Suppressor macrophage (primary cell): ENCODE results near the gene PTCH1.

ENCODE experiments used
- DNase-seq, 4 experiments: peaks; one replicate each; pipeline ENCODE4 v3.0.0-alpha.2; 2020 to 2022

The PTCH1 gene

DNA sequence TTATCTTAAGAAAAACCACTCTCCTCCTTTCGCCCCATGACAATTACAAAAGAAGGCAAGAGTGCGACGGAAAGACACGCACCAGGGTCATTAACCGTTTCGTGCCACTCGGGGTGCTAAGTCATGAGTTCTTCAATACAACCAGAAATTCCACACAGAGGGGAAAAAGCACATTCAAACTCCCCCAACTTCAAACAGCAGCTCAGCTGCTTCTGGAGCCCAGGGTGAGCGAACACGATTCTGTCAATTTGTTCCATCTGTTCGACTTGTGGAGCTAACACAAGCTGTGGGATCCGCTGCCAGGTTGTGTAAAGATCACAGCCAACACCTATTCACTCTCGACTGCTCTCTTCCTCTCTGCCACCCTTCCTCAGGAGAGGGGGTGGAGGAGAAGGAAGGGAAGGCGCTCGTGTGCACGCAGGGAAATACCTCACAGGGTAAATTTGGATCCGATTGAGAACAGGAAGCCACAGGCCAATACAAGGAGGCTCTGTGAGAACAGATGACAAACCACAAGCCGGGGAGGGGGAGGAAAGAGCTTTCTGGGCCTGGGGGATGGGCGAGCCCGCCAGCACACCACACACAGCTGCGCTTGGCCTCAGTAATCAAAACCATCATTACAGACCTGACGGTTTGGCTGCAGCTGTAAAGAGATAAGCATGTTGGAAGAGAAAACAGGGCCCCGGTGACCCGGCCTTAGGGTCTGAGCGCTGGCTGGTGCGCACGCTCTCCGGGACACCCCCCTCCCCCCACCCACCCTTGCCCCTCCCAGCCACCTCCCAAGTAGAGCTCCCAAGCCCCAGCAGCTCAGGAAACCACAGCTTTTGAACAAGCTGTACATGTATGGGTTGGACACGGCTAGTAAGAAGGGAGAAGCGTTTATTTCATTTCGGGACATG lies 54.3 kb downstream of the PTCH1 start:
- peak; percentile 23 to 55 (median 44) for DNase-seq

DNA sequence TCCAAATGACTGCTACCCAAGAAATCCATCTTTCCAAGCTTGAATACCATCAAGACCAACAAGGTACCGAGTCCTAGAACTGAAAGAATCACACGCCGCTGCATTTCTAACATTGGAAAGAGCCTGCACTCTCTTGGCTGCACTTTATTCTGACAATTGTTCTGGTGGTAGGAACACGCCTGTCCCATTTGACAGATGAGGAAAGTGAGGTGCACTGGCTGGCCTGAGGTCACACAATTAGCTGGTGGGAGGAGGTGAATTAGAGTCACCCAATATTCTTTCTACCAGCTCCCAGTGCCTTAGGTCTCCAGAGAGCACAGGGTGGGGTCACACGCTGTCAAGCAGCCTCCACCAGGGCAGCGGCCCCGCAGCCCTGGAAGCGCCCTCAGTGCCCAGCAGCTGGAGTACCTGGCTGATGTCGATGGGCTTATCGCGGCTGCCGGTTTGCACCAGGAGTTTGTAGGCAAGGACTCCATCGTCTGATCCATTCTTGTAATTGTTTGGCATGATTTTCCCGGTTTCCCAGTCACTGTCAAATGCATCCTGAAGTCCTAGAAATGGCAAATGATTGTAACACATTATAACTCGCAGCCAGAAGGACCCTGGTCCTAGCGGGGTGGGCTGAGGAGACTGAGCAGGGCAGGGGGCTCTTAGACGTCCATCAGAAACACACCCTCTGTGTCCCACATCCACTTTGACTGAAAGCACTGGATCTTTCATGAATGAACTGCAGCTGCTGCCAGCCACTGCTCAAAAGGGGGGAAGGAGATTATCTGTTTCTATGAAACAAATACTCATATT lies 55.1 kb downstream of the PTCH1 start:
- DNase-seq = no peak

DNA sequence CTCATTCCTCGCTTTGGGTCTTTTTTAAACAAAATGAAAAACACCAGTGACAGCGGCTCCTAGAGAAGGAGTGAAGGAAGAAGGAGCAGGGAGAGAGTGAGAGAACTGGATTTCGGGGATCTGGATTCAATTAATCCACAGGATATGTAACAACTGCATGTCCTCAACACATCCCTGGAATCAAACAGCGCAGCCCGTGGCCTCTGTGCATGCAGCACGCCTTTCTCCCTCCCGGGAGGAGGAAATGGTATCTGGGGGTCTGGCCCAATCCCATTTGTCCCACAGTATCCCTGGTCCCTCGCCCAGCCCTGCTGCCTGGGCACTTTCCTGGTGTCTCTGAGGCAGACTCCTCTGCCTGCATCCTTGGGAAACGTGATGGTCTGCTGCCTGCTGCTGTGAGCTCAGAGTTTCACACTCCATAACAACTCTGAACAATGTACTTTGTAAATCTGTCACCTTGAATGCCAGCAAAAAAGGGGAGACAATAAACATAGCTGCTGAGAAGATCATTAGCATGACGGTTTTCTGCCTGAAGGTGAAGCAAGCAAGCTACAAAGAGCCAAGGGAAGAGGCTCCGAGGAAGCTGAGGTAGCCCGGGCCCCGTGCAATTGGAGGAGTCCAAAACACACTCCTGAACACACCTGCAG lies 56.1 kb downstream of the PTCH1 start:
- DNase-seq = no peak

DNA sequence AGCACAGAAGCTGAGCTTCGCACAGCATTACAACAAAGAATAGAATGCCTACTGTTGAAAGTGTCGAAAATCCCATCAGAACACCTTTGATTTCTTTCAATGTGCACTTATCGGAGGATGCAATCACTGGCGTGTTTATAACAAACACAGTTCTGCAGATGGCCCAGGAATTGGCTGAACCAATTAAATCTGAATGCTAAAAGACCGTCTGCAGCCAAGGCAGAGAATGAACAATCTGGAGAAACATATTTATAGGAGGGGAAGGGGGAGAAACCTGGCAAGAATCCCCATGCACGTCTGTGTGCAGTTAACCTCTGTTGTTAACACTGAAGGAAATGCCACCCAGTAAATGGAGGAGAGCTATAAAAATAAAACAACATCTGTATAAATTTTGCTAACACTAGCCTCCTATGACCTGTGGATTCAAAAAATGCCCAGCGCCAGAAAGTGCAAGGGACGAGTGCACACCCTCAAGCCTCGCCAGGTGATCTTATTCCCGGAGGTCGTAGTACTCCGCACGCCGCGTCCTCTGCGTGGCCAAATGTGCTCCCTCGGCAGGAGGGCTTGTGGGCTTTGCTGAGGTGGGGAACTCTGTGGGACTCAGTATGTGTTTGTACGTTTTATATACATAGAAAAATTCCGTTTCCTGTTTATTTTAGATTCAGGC lies 56.8 kb downstream of the PTCH1 start:
- DNase-seq = no peak

DNA sequence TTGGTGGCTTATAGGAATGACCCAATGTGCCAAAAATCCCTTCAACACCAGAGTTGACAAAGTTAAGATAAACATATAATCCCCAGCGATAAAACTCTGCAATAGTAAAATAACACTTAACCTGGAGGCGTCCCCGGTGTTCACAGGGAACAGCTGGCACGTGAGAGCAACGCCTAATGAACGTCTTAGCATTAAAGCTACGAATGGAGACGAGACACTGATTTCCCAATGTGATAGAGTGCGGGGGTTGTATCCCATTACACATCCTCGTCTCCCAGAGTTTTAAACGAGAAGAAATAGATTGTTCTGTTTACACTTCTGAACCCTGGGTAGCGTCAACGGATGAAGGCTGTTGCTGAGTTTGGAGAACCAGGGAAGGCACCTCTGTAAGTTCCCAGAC lies 57.6 kb downstream of the PTCH1 start:
- DNase-seq = no peak

DNA sequence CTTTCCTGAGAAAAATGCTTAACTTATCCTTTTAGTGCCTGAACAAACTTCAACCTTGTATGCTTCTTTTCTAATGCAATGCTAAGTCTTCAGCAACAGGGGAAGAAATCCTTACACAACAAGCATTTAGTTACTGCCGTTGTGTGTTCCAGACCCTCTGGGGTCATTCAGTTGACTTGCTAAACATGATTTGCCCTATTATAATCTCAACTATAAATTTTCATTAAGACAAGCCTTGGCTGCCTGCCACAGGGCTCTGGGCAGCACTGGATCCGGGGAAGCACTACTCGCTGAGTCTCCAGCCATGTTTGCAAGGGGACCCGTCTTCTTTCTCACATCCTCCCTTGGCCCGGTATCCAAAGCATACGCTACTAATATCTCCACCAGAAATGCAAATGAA lies 58.1 kb downstream of the PTCH1 start:
- DNase-seq = no peak

DNA sequence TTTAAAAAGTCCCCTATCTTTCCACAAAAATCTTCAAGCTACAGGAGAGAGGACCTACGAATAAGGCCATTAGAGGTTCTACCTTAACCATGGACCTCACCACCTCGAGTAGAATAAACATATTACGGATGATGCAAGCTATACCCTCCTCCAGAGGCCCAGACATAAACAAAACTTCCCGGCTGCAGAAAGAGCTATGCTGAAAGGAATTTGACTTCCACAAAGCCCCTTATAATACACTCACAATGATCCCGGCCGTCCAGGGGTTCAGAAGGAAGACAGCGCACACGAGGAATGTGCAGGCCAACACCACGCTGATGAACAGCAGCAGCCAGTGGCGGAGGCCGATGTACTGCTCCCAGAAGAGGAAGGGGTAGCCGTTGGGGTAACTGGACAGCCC lies 59.0 kb downstream of the PTCH1 start:
- DNase-seq = no peak

DNA sequence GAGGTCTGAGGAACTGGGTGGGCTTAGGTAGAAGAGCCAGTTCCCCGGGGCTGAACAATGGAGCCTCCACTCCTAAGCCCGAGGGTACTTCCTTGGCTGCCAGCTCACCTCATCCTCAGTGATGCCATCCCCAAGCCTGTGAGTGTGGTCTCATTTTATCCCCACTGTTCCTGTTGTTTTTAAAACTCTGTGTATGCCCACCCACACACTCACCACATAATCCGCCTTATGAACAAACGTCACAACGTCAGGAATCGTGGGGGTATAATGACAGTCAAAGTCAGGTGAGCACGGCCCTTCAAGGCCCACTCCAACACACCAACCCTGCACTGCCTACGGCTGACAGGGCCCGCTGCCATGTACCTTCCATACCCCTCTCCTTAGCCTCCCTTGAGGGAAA lies 61.1 kb downstream of the PTCH1 start:
- no peak for DNase-seq

DNA sequence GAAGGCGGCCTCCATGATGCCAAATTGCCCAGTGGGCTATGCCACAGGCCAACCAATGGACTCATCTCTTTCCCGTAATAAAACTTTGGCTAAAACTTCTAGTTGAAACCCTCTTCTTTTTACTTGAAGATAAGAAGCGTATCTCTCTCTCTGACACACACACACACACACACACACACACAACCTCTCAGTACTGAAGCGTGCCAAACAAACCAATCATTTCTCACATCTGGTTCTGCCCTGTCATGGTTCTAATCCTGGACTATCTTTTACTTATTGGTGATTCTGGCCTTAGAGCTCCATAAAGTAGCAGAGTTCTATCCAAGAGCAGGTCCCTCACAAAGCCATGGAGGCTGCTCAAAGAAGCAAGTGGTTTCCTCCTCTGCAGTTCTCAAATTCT lies 64.6 kb downstream of the PTCH1 start:
- no peak for DNase-seq

DNA sequence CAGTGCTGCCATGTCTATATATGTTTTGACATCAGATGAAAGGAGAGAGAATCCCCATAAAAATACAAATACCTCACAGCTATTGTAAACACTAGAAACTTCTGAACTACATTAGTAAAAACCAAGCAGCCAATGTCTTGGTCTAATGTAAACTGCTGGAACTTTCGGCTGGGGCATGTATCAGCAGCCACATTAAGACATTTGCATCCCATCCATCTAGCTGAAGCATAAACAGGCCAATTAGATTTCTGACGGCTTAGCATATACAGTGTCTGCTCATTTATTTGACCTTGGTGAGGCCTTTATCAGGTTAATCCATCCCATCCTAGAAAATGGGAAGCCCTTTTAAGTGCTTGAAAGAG lies 65.7 kb downstream of the PTCH1 start:
- DNase-seq = no peak

DNA sequence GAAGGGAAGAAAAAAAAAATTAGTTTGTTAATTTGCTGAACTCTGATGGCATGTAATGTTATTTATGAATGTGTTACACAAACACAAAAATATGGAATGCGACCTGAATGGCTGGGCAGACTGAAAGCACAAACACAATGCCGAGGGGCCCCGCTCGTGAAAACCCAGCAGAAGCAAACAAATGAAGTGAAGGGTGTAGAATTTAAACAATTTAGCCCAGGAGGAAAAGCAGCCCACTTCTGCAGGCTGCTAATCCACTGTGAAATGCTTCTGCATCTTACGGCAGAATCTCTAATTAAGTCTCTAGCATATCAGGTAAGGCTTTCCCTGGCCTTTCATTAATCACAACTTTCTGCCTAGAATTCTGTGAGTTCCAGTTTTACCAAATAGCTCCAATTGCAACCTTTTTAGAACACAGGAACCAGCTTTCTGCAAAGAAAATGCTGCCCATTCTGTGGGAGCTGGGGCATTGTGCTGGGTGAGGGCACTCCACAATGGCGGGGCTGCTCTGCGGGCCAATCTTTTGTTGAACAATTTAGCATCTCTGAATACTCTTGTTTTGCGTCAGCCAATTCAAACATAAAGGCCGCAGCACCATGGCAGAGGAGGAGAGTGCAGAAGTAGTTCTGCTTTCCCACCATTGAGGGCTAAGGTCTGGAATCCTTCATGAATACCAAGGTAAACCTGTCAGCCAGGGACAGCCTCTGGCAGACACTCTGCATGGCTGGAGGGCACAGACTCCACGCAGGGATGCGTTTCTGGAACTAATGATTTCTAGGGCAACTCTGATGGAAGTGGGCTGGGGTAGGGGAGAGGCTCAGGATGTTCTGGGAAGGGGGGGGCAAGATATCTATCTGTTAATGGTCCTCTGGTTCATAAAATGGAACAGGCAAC lies 66.4 kb downstream of the PTCH1 start:
- DNase-seq = no peak

DNA sequence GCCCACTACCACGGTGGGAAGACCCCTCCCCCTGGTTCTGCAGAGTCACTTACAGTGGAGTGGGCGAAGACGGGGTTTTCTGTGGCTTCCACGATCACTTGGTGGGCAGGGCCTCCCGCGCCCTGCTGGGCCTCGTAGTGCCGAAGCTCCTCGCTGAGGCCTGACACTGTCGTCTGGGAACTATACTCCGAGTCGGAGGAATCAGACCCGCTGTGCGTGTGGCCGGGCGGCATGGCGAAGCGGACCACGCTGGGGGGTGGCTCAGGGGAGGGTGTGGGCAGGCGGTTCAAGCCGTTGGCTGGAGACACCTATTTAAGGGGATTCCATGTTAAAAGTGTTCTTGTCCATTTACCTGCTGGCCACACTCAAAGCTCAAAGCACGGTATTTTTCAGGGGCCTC lies 67.8 kb downstream of the PTCH1 start:
- no peak for DNase-seq

DNA sequence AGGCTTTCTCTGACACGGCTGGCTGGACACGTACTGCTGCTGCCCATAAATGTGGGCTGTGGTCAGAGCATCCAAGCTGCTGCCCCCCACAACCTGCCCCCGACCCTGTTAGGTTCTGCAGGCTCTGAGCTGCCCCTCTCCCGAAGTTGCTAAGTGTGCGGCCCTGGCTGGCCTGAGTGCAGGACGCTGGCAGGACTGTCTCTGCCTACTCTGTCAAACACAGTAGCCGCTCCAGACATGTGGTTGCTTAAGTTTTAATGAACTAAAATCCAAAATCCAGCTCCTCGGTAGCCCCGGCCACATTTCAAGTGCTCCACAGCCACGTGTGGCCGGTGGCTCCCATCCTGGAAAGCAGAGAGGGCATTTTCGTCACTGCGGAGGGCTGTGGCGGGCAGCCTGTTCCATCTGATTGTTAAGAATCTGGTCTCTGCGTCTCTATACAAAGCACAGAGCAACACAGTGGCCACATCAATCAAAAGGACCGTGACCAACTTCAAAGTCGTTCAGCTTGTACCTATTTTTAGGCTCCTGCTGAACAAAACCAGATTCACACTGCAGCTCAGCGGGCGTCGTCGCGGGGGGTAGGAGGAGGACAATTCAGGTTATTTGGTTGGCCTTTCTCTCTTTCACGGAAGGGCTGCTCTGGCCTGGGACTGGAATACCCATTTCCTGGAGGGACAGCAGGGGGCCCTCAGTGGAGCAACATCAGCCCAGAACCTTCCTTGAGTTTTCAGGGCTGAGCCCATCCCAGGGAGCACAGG lies 68.9 kb downstream of the PTCH1 start:
- DNase-seq = no peak

DNA sequence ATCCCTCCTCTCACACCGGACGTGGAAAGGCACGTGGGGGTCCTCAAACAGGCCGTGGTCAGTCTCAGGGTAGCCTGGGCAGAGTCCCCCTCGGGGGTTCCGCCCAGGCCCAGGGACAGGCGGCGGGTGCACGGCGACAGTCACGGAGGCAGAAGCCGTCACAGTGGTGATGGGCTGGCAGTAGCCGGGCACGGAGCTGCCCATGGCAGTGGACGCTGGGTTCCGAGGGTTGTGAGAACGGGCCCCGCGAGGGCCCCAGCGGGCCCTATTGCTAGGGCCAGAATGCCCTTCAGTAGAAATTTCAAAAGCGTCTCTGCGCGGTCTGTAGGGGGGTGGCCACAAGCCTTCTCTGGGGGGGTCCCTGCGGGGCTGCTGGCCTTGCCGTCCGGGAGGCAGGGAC lies 69.8 kb downstream of the PTCH1 start:
- DNase-seq = no peak

DNA sequence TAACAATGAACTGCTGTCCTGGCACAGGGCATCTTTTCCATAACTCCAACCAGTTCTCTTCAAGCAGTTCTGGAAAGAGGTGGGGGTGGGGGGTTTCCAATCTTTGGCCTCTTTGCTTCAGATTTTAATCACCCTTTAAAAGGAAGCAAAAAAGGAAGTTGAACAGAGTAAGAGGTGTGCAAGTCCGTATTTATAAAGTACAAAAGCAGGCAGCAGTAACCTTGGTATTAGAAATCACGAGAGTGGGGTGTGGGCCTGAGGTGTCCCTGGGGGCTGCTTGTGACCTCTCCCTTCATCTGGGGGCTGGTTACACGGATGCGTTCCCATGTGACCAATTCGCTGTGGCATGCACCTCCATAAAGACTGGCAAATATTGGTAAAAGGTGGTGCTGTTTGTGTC lies 70.5 kb downstream of the PTCH1 start:
- DNase-seq = no peak

DNA sequence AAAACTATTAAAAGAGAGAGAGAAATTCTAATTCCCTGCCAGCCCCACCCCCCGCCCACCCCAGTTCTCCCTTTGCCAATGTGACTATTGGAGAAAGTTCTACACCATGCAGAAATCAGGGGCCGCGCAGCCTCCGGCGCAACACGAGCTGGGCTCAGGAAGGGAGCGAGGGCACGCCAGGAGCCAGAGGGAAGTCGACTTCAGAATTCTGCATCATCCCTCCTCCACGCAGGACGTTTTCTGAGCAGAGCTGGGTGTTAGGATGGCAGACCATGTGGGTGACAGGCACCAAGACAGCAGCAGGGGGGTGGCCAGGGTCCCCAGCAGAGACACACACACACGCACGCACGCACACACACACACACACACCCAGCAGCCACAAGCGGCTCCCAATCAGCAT lies 72.6 kb downstream of the PTCH1 start:
- no peak for DNase-seq

DNA sequence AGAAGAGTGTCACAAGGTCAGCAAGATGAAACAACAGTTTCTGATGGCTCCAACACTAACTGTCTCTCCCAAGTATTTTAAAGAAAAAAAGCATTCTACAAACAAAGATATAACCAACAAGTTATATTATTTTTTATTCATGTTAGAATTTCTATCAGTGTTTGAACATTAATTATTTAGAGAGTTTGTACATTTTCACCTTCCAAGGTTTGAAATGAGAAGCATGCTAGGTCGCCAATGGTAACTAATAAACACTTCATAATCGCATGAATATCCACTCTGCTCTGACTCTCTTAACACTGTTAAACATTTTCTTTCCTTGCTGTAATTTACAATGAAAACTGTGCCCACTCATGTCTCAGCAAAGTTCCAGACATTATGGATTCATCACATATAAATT lies 73.5 kb downstream of the PTCH1 start:
- no peak for DNase-seq

DNA sequence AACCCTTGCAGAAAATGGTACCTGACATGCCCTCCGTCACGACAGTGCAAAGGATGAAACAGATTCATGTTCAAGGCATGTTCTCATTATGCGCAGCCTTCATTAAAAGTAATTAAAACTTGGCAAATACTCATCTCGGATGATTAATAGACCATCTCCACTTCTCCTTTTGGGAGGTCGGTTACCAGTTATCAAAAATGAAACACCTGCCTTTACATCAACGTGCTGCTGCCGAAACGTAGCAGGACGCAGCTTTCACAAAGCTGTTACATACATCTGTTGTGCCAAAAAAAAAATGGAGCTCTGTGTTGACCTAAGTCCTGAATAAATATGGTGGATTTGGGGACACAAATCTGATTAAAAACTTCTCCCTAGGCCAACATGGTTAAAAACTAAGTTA lies 75.7 kb downstream of the PTCH1 start:
- DNase-seq = no peak

DNA sequence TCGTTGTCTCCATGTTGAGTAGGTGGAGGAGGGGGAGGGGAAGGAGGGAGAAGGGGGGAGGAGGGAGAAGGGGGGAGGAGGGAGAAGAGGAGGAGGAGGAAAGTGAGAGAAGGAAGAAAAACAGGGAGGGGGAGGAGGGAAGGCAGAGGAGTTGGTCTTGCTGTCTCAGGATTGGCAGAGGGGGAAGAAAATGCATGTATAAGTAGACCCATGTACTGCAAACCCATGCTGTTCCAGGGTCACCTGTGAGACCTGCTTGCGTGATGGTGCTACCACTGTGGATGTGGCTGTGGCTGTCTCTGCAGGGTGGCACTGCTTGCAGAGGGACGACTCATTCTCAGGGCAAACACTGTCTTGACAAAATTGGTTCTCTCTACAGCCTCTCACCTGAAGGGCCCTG lies 76.3 kb downstream of the PTCH1 start:
- DNase-seq = no peak

DNA sequence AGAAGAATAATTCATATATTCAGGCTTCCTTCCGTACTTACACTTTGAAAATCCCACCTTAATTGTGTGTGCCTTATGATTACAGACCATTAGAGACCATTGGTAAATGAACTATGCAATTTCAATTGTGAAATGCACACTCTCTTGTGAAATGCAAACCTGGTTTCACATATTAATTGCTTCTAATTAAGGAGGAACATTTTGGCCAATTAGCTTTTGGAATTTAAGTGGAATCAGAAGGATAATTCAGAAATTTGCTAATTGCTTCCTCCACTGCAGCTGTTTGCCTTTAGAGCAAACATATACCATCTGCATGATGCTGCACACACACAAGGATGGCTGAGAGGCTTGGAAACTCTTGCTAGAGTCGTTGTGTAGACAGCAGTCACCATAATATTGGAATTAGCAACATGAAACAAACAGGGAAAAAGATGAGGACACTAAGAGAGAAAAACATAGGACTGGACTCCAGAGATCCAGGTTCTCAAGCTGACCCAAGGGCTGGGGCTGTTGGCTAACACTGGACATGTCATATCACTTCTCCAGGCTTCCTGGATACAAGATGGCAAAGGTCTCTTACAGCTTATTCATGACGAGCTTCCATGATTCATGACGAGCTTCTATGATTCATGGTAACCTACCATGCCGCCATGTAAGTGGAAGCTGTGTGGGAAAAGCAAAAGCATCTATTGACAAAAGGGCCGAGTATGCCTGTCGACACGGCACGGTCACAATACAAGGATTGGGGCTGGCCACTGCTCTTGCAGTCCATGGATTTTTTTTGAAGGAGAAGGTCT lies 78.0 kb downstream of the PTCH1 start:
- no peak for DNase-seq
